Epithelial cell of prostate (primary cell): ENCODE data around the gene NBDY.

Source experiments
- DNase-seq: peaks from one replicate; pipeline ENCODE4 v3.0.0-alpha.2; 2011; ENCODE audit warnings: low read depth, low spot score
- H3K27ac ChIP-seq: fragments of 450-650 bp; 2 replicates; pipeline ENCODE4 v1.5.1; 2017; ENCODE audit warnings: mild to moderate bottlenecking

The NBDY gene

GRCh38 chrX:56784666-56785065 is 55.6 kb downstream of the NBDY start:
- H3K27ac ChIP-seq = no peak overlapping the region
- DNase-seq = no peak

DNA sequence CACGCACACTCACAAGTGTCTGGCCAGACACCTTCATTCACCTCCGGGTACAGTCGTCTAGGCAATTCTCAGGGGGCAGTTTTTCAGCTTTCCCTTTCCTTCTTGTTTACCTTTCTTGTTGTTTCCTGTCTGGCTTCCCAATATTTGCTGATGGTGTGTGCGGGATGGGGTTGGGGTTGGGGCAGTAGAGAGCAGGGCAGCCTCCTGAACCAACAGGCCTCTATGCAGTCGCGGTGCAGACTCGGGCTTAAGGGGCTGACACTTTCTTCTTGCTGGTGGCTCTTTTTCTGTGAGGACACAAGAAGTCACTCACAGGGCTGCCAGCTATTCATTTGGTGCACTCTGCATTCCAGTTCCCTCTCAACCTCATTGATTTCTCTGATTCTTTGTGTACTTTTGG is 56.4 kb downstream of the NBDY start:
- DNase-seq = no peak

DNA sequence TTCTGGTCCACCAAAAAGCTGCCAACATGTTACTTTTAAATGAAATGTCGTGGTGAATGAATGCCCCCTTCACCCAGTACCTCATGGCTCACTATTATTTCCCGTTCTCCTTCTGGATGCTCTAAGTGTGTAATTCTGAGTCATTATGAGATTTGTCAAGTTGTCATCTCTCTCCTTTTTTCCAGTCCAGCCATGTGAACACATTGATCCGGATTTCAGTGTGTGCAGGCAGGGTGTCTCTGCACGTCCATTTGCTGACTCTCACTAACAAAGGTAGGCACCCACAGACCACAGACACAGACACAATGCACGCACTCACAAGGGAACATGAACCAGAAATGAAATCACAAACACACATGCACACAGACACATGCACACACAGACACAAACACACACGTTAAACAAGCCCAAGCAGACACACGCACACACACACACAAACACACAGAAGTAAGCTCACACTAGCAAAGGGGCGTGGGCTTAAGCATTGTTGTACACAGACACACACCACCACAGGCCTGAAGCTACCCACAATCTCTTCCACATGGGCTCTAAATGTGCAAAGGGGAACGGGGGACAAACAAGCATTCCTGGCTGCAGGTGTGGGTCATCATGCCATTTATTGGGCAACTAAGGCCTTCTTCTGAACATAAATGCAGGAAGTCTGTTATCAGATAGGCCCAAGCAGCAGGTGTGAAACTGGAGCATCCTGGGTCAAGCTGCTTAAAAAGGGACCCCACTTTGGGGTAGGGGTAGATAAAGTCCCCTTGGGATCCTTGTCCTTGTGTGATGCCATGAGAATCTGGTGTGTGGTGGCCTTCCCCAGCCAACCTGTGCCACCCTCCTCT is 58.1 kb downstream of the NBDY start:
- no peak for DNase-seq
- H3K27ac ChIP-seq = no peak overlapping the region

More for the DNA sequence above, 56.4 kb downstream of the NBDY start:
- H3K27ac ChIP-seq = no peak overlapping the region

DNA sequence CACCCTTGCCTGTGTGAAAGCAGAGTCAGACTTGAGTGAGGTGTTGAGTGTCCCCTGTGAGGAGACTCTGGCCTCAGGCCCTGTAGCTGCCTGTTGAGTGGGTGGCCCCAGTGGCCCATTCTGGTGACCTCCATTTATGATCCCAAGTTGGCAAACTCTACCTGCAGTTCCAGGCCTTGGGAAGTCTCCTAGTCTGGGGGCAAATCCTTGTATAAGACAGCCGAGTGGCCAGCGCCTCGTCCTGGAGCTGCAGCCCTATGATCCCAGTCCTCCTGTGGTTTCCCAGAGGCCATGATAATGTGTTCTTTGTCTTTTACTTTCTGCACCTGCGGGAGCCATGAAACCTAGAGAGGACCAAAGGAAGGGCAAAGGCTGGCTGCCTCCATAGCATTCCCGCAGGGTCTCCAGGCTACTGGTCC is 58.7 kb downstream of the NBDY start:
- H3K27ac ChIP-seq = no peak overlapping the region
- no peak for DNase-seq

DNA sequence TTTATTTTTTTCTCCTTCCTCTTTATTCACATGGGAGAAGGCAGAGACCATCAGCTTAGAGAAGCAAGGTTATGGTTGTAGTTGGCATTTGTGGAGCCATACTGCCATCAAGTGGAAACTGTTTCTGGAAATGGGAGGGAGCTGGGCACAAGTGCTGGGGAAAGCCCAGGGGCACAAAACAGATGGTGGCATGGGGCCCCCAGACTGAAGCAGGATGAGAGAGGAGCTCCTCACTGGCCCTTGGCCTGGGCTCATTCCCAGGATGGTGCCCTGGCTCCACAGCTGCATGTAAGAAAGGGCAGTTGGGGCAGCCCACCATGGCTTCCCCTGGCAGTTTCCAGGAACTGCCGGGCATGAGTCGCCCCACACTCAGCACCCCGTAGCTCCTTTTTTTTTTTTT is 59.2 kb downstream of the NBDY start:
- H3K27ac ChIP-seq = no peak overlapping the region
- DNase-seq = no peak

- no peak overlapping the region for H3K27ac ChIP-seq
- DNase-seq = no peak
These were observed 59.7 kb downstream of the NBDY start for GRCh38 chrX:56788717-56789122.

DNA sequence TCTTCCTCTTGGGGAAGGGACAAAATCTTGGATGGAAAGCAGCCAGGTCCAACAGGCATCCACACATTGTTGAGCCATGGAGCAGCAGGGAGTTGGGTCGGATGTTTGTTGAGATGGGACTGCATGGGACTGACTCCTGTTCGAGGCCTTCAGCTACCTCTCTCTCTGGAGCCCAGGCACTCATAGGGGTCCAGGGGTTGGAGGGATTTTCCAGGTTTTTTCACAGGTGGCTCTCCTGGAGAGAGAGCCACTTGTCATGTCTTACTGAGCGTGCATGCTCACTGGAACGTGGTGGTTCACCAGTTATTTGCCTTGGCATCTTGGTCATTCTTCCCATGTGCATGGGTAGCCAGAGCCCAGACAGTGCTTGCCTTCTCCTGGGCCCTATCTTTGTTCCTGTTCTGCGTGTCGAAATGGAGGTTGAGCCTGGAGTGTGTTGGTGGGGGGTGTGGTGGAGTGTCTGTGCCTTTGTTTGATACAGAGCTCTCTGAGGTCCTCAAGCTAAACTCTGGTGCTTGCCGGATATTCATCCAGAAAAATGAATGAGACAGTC is 60.6 kb downstream of the NBDY start:
- H3K27ac ChIP-seq = no peak overlapping the region
- DNase-seq = no peak

DNA sequence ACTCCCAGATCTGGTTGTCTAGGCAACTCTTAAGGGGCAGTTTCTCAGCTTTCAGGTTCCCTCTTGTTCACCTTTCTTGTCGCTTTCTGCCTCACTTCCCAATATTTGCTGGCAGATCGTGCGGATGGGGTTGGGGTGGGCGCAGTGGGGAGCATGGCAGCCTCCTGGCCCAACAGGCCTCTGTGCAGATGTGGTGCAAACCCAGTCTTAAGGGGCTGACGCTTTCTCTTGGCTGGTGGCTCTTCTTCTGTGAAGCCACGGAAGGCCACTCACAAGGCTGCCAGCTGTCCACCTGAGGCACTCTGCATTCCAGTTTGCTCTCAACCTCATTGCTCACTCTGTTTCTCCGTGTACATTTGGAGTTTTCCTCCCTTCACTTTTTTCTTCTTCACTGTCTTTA is 61.7 kb downstream of the NBDY start:
- no peak for DNase-seq
- H3K27ac ChIP-seq = no peak overlapping the region

DNA sequence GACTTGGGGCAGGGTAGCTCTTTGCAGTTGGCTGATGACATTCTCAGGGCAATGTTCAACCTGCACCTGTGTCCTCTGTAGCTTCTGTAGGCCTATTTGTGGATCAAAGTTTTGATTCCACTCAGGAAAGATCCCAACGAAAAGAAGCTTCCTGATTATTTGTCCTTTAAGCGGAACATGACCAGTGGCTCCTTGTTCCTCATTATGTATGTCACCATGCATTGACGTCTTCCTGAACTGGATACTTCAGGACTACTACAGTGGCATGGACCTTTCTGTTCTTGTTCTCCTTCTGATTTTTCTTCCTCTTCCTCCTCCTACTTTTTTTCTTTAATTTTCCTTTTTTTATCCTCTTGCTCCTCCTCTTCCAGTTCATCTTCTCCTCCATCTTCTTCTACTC is 62.4 kb downstream of the NBDY start:
- DNase-seq = no peak
- H3K27ac ChIP-seq = no peak overlapping the region

- no peak for DNase-seq
- no peak overlapping the region for H3K27ac ChIP-seq
These were observed 63.4 kb downstream of the NBDY start for GRCh38 chrX:56792270-56793111.

GRCh38 chrX:56793112-56793430 is 64.0 kb downstream of the NBDY start:
- H3K27ac ChIP-seq = no peak overlapping the region
- DNase-seq = no peak

GRCh38 chrX:56793521-56794320 is 64.7 kb downstream of the NBDY start:
- H3K27ac ChIP-seq = no peak overlapping the region
- no peak for DNase-seq

DNA sequence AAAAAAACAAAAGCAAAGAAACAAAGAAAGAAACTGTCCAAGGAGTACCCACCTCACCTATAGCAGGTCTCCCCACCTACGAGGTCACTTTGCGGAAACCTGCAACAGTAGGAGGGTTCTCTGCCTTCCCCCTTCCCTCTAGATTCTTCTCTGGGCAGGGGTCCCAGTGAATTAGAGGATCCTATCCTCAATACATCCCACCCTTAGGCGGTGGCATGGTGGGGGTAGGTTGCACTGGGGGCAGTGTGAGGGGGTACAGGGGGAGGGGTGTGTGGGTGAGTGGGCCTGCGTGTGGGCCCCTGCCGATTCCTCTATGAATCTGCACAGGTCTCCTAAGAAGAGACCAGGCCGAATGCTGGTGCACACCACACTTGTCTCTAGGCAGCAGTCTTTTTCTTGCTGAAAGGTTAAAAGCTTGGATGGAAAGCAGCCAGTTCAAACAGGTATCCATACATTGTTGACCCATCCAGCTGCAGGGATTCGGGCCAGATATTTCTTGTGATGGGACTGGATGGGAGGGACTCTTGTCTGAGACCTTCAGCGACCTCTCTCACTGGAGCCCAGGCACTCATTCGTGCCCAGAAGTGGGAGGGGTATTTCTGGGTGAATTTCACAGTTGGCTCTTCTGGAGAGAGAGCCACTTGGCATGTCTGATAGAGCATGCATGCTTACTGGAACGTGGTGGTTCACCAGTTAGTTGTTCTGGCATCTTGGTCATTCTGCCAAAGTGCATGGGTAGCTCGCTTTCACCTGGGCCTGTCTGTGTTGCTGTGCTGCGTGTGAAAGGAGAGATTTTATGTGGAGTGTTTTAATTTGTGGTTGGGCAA is 65.6 kb downstream of the NBDY start:
- H3K27ac ChIP-seq = no peak overlapping the region
- DNase-seq = no peak

GRCh38 chrX:56795309-56795868 is 66.3 kb downstream of the NBDY start:
- DNase-seq = no peak
- no peak overlapping the region for H3K27ac ChIP-seq

- no peak for DNase-seq
- H3K27ac ChIP-seq = no peak overlapping the region
These were observed 67.8 kb downstream of the NBDY start for GRCh38 chrX:56796641-56797395.

DNA sequence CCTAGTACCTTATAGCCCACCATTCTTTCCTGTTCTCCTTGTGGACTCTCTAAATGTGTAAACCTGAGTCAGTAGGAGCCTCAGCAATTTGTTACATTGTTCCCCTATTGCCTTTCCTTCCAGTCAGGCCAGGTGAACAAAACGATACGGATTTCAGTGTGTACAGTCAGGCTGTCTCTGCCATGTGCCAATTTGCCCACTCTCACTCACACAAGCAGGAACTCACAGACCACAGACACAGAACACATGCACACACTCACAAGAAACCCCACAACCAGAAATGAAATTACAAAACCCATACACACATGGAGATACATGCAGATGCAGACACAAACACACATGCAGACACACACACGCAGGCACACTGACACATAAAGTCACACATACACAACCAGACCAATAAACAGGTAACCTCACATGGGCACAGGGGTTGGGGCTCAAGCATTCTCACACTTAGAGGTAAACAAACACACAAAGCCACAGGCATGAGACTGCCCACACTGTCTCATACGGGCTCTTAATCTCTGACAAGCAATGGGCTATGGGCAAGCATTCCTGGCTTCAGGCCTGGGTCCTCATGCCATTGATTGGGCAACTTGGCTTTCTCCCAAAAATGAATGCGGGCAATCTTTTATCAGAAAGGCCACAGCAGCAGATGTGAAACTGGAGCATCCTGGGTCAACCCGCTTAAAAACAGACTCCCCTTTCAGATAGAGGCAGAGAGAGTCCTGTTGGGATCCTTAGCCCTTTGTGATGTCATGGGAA is 68.7 kb downstream of the NBDY start:
- no peak overlapping the region for H3K27ac ChIP-seq
- no peak for DNase-seq

DNA sequence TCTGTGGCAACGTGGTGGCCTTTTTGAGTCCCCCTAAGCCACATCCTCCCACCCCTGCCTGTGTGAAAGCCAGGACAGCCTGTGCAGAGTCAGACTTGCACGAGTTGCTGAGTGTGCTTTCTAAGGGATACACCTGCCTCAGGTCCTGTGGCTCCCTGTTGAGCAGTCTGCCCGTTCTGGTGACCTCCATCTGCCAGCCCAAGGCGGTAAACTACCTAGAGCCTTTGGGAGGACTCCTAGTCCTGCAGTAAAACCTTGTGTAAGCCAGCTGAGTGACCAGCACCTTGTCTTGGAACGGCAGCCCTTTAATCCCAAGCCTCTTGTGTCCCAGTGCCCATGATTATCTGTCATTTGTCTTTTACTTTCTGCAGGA is 69.3 kb downstream of the NBDY start:
- no peak overlapping the region for H3K27ac ChIP-seq
- DNase-seq = no peak
